ENCODE data around the gene ACP5. TPM values are rescaled to one million over a fixed set of nuclear protein-coding genes. Genes with fewer than 3 reads are reported as not detected.

ACP5 gene
- total RNA-seq, 2 donors from 2014 or later = 2.1 to 3.8 TPM

DNA sequence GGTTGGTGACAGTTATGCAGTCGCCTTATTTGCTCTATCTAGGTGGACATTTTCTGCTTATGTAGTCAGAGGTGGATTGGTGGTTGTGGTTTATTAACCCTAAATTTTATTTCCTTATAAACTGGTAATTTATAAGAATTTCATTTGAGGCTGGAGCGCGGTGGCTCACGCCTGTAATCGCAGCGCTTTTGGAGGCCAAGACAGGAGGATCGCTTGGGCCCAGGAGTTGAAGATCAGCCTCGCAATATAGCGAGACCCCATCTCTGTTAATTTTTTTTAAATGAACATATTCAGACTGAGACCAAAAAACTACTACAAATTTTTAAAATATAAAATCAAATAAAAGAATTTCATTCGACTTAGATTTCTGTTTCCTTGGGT is 20.6 kb upstream of the ACP5 start:
- Mint-ChIP-seq H3K9me3 (peaks cover 22% of the 10 kb centered on the region), H3K27me3 (ENCODE audit: insufficient read depth) (no peaks in the 10 kb centered on the region), H3K4me1 (no peaks in the 10 kb centered on the region), H3K4me3 (peak overlapping the region; percentile 97), H3K36me3 (ENCODE audit: low read depth) (peaks cover 48% of the 10 kb centered on the region), H3K27ac (peak overlapping the region; percentile 98)
- Histone ChIP-seq H3K9me3 (ENCODE audit: control insufficient read depth, low read length) (peaks cover 20% of the 10 kb centered on the region), H3K4me3 (ENCODE audit: low read length) (peak overlapping the region; percentile 99), H3K36me3 (ENCODE audit: control insufficient read depth, insufficient read depth, low read length) (peaks cover 39% of the 10 kb centered on the region), H3K4me1 (ENCODE audit: control insufficient read depth, insufficient read depth, low read length) (peaks cover 3% of the 10 kb centered on the region), H3K27ac (ENCODE audit: low read depth, low read length) (peak overlapping the region; percentile 99), H3K9ac (ENCODE audit: extremely low read depth, low read length, poor library complexity, severe bottlenecking) (peak overlapping the region; percentile 99), H3K27me3 (ENCODE audit: control insufficient read depth, insufficient read depth, low read length, poor library complexity, severe bottlenecking) (no peaks in the 10 kb centered on the region)
- TF ChIP-seq, protein P1, sequence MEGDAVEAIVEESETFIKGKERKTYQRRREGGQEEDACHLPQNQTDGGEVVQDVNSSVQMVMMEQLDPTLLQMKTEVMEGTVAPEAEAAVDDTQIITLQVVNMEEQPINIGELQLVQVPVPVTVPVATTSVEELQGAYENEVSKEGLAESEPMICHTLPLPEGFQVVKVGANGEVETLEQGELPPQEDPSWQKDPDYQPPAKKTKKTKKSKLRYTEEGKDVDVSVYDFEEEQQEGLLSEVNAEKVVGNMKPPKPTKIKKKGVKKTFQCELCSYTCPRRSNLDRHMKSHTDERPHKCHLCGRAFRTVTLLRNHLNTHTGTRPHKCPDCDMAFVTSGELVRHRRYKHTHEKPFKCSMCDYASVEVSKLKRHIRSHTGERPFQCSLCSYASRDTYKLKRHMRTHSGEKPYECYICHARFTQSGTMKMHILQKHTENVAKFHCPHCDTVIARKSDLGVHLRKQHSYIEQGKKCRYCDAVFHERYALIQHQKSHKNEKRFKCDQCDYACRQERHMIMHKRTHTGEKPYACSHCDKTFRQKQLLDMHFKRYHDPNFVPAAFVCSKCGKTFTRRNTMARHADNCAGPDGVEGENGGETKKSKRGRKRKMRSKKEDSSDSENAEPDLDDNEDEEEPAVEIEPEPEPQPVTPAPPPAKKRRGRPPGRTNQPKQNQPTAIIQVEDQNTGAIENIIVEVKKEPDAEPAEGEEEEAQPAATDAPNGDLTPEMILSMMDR (conservative IDR thresholded peaks at IDR 0.05) = no peak
- 61 to 69% methylated on average over 3 to 10 of the region's 10 CpGs for WGBS, 2 experiments (ENCODE audit: insufficient coverage in 1 of 2, insufficient read length in 1 of 2)
- no peak for DNase-seq

DNA sequence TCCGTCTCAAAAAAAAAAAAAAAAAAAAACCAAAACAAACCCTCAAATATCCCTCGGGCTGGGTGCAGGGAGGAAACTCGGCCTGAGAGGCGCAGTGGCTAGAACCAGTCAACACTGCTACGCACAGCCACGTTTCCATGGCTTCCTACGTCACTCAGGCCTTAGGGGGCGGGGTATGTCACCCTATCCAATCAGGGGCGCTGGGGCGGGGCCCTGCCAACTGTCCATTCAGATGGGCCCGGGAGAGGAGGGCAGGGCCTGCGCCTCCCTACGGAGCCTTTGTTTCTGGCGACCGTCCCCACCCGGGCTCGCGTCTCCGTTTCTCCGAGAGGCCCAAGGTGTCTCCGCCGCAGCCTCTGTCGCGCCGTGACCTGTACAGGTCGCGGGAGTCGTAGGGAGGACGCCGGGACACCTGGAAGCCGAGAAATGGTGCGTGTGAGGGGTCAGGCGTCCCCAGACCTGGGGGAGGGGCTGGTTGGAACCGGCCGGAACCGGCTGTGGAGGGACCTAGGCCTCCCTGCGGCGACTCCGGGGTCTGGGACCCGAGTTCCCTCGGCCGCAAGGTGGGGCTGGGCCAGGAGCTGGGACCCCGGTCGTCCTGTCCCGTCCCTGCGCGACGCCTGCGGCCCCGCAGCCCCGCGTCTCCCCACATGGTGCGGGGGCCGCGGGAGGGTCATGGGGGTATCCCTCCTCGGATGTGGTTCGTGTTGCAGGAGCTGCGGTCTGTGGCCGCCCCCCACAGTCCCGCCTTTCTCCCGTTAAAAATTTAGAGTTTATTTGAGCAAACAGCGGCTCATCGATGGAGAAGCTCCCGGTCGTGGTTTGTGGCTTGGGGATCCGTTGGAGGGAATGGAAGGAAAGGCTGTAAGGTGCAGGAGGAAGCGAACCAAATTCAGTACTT is 20.0 kb upstream of the ACP5 start, which contains the start of gene ZNF627:
Gene ZNF627, plus strand, starts transcription at position 282 of the 901 bp plus-strand sequence. Its CDS starts 145 bp downstream, at position 427.
- Histone ChIP-seq H3K27me3 (ENCODE audit: control insufficient read depth, insufficient read depth, low read length, poor library complexity, severe bottlenecking) (no peaks in the 10 kb centered on the region), H3K9me3 (ENCODE audit: control insufficient read depth, low read length) (peaks cover 13% of the 10 kb centered on the region), H3K9ac (ENCODE audit: extremely low read depth, low read length, poor library complexity, severe bottlenecking) (peak within 1 kb of the TSS; percentile 99), H3K4me3 (ENCODE audit: low read length) (peak within 1 kb of the TSS; percentile 99), H3K4me1 (ENCODE audit: control insufficient read depth, insufficient read depth, low read length) (peaks cover 3% of the 10 kb centered on the region), H3K36me3 (ENCODE audit: control insufficient read depth, insufficient read depth, low read length) (peaks cover 33% of the 10 kb centered on the region), H3K27ac (ENCODE audit: low read depth, low read length) (peak within 1 kb of the TSS; percentile 99)
- H3K36me3 Mint-ChIP-seq (ENCODE audit: low read depth) = peaks cover 42% of the 10 kb centered on the region
- 0 to 1% methylated on average over 35 to 66 of the region's 67 CpGs for WGBS, 2 experiments (ENCODE audit: insufficient coverage in 1 of 2, insufficient read length in 1 of 2)
- peak within 1 kb of the TSS; percentile 98 for H3K27ac Mint-ChIP-seq
- H3K4me1 Mint-ChIP-seq = no peaks in the 10 kb centered on the region
- peak within 1 kb of the TSS; percentile 97 for H3K4me3 Mint-ChIP-seq
- DNase-seq = peak; percentile 99
- no peaks in the 10 kb centered on the region for H3K27me3 Mint-ChIP-seq (ENCODE audit: insufficient read depth)
- TF ChIP-seq, protein P1 (conservative IDR thresholded peaks at IDR 0.05) = peak; percentile 42
- H3K9me3 Mint-ChIP-seq = peaks cover 15% of the 10 kb centered on the region

DNA sequence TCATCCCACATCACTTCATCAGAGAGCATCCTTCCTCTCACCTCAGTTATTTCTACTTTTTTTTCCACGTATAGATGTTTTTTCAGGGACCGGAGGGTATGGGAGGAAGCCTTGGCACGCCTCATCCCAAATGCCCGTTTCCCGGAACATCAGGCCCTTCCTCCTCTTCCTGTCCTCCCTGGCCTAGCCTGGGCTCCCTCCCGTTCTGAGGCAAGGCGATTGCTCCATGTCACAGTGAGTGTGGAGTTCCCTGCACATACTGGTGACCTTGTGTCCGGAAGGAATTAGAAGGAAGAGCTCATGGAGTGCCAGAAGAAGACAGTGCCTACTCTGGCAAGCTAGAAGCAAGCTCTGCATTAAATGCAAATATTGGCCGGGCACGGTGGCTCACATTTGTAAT is 18.7 kb upstream of the ACP5 start:
- Histone ChIP-seq H3K9ac (ENCODE audit: extremely low read depth, low read length, poor library complexity, severe bottlenecking) (no peak overlapping the region), H3K27me3 (ENCODE audit: control insufficient read depth, insufficient read depth, low read length, poor library complexity, severe bottlenecking) (no peaks in the 10 kb centered on the region), H3K4me3 (ENCODE audit: low read length) (no peak overlapping the region), H3K36me3 (ENCODE audit: control insufficient read depth, insufficient read depth, low read length) (peaks cover 26% of the 10 kb centered on the region), H3K9me3 (ENCODE audit: control insufficient read depth, low read length) (peaks cover 8% of the 10 kb centered on the region), H3K4me1 (ENCODE audit: control insufficient read depth, insufficient read depth, low read length) (peaks cover 3% of the 10 kb centered on the region), H3K27ac (ENCODE audit: low read depth, low read length) (no peak overlapping the region)
- 95 to 98% methylated on average over 8 to 10 of the region's 10 CpGs for WGBS, 2 experiments (ENCODE audit: insufficient coverage in 1 of 2, insufficient read length in 1 of 2)
- peak overlapping the region; percentile 52 for H3K27ac Mint-ChIP-seq
- H3K4me3 Mint-ChIP-seq = no peak overlapping the region
- no peaks in the 10 kb centered on the region for H3K4me1 Mint-ChIP-seq
- no peaks in the 10 kb centered on the region for H3K27me3 Mint-ChIP-seq (ENCODE audit: insufficient read depth)
- TF ChIP-seq, protein P1 (conservative IDR thresholded peaks at IDR 0.05) = no peak
- peaks cover 7% of the 10 kb centered on the region for H3K9me3 Mint-ChIP-seq
- H3K36me3 Mint-ChIP-seq (ENCODE audit: low read depth) = peaks cover 30% of the 10 kb centered on the region
- DNase-seq = no peak

Measured in endodermal cell (in vitro differentiated cells).